GM23338 (cell line): ENCODE measurements around the gene FER. TPM values are rescaled to one million over a fixed set of nuclear protein-coding genes. Genes with fewer than 3 reads are reported as not detected.

Experiments
- ATAC-seq: fragments of 200-7000 bp; cut with Tn5 transposase; 3 replicates; pipeline ENCODE4 v1.9.1; 2020
- DNase-seq: peaks from one replicate; pipeline ENCODE4 v3.0.0-alpha.2; 2015; ENCODE audit warnings: low spot score
- H2AFZ ChIP-seq: fragments of 200-600 bp; sonication (generic); 2 replicates; pipeline ENCODE4 v1.8.0; 2016; ENCODE audit warnings: antibody characterized with exemption, mild to moderate bottlenecking, moderate library complexity
- H3F3A ChIP-seq: fragments of 200-600 bp; sonication (generic); replicated peaks from 2 replicates; pipeline ENCODE4 v1.8.0; 2017; ENCODE audit warnings: antibody characterized with exemption, mixed run types, low read depth
- H3K27ac ChIP-seq: fragments of 200-600 bp; sonication (generic); 2 replicates; pipeline ENCODE4 v1.6.1; 2016; ENCODE audit warnings: low read depth
- H3K27me3 ChIP-seq: fragments of 200-600 bp; sonication (generic); 2 replicates; pipeline ENCODE4 v1.8.0; 2016; ENCODE audit warnings: mild to moderate bottlenecking, mixed run types, moderate library complexity; ENCODE audit not compliant: insufficient read depth
- H3K36me3 ChIP-seq: fragments of 200-600 bp; sonication (generic); 2 replicates; pipeline ENCODE4 v1.8.0; 2016; ENCODE audit warnings: mild to moderate bottlenecking; ENCODE audit not compliant: insufficient read depth
- H3K4me1 ChIP-seq: fragments of 200-600 bp; sonication (generic); 2 replicates; pipeline ENCODE4 v1.8.0; 2016; ENCODE audit warnings: mild to moderate bottlenecking, moderate library complexity; ENCODE audit not compliant: insufficient read depth
- H3K4me2 ChIP-seq: fragments of 200-600 bp; sonication (generic); 2 replicates; pipeline ENCODE4 v1.7.1; 2017; ENCODE audit warnings: mixed run types
- H3K4me3 ChIP-seq: fragments of 200-600 bp; sonication (generic); 2 replicates; pipeline ENCODE4 v1.6.1; 2016; ENCODE audit warnings: mixed run types
- H3K79me2 ChIP-seq: fragments of 200-600 bp; sonication (generic); replicated peaks from 2 replicates; pipeline ENCODE4 v1.8.0; 2017; ENCODE audit warnings: mild to moderate bottlenecking; ENCODE audit not compliant: insufficient read depth
- H3K9me2 ChIP-seq: fragments of 200-600 bp; sonication (generic); 2 replicates; pipeline ENCODE4 v1.8.0; 2017; ENCODE audit not compliant: insufficient read depth
- H4K20me1 ChIP-seq: fragments of 200-600 bp; sonication (generic); replicated peaks from 2 replicates; pipeline ENCODE4 v1.8.0; 2017; ENCODE audit warnings: mild to moderate bottlenecking; ENCODE audit not compliant: insufficient read depth
- H3K27ac Mint-ChIP-seq: 2 replicates; pipeline ENCODE4 v1.8.0; 2020; ENCODE audit warnings: inconsistent platforms, mild to moderate bottlenecking, moderate library complexity, mixed read lengths
- H3K27me3 Mint-ChIP-seq: 3 replicates; pipeline ENCODE4 v1.8.0; 2022; ENCODE audit warnings: low read depth, mild to moderate bottlenecking, moderate library complexity, mixed read lengths, inconsistent platforms; ENCODE audit not compliant: insufficient read depth, poor library complexity
- H3K36me3 Mint-ChIP-seq: 3 replicates; pipeline ENCODE4 v1.8.0; 2021; ENCODE audit warnings: low read depth, mild to moderate bottlenecking, inconsistent platforms, moderate library complexity, mixed read lengths
- H3K4me1 Mint-ChIP-seq: 3 replicates; pipeline ENCODE4 v1.8.0; 2020; ENCODE audit warnings: mild to moderate bottlenecking, inconsistent platforms, mixed read lengths
- H3K4me3 Mint-ChIP-seq: 3 replicates; pipeline ENCODE4 v1.8.0; 2021; ENCODE audit warnings: moderate library complexity, mild to moderate bottlenecking, inconsistent platforms, mixed read lengths
- H3K9me3 Mint-ChIP-seq: 3 replicates; pipeline ENCODE4 v1.8.0; 2020; ENCODE audit warnings: moderate library complexity, mild to moderate bottlenecking, inconsistent platforms, mixed read lengths
- CREB1 ChIP-seq: fragments of 250-450 bp; sonication (Bioruptor Pico); IDR thresholded peaks from 2 replicates; pipeline ENCODE4 v1.5.0; 2020; ENCODE audit warnings: low read depth, mild to moderate bottlenecking, moderate library complexity
- JUNB ChIP-seq: IDR thresholded peaks from one replicate; pipeline ENCODE4 v1.6.1; 2016; ENCODE audit warnings: antibody characterized with exemption; ENCODE audit not compliant: unreplicated experiment
- POLR2AphosphoS5 ChIP-seq: IDR thresholded peaks from 2 replicates; pipeline ENCODE4 v1.6.1; 2016; ENCODE audit warnings: antibody characterized with exemption, low read depth
- STAT1 ChIP-seq: IDR thresholded peaks from one replicate; pipeline ENCODE4 v1.6.1; 2016; ENCODE audit warnings: antibody characterized with exemption; ENCODE audit not compliant: unreplicated experiment
- ZNF114 ChIP-seq: fragments of 250-450 bp; sonication (Bioruptor Pico); IDR thresholded peaks from 2 replicates; pipeline ENCODE4 v1.5.0; 2020; ENCODE audit warnings: mild to moderate bottlenecking, moderate library complexity
- polyA plus RNA-seq: library from polyadenylated mRNA; unstranded; fragments of >200 nt; fragmentation: Nextera tagmentation; extraction: Ambion mirVana; gene quantifications from 2 replicates; pipeline ENCODE4 v1.2.1, GENCODE V29; 2016
- total RNA-seq: library from RNA; depleted of rRNA; stranded (reverse); fragments of >200 nt; shearing (Covaris generic); gene quantifications from 2 replicates; pipeline ENCODE4 v1.2.3, GENCODE V29; 2014
- TF ChIP-seq, protein P1 (sequence below): IDR thresholded peaks from 2 replicates; pipeline ENCODE4 v1.6.1; 2016; ENCODE audit warnings: antibody characterized with exemption
- TF ChIP-seq, protein P2 (sequence below), 2 experiments: fragments of 200-600 bp in 1 of 2; sonication (generic) in 1 of 2; conservative IDR thresholded peaks; 2 replicates each; pipeline versions ENCODE4 v1.5.1 to v1.6.1; 2016 to 2017; ENCODE audit warnings: antibody characterized with exemption in 2 of 2, low read depth in 2 of 2, mild to moderate bottlenecking in 2 of 2, moderate library complexity in 1 of 2

The FER gene
- total and polyA plus RNA-seq, 2 experiments from 2014 or later = 17.4 to 34.8 TPM

DNA sequence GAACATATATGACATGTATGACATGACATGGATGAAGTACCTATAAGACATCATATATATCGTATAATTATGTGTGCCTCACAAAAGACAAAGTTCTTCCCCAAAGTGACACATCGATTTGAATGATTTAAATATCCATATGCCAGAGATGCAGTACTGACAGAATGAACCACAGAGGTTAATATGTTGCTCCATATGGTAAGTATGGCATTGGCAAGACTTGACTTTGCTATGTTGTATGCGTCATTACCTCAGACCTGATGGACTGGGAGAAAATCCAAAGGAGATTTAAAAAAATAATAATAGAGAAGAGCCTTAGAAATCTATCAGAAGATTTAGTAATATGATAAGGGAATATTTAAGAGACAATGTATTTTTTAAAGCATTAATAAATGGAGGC, 398.9 kb downstream of the FER start:
- Mint-ChIP-seq H3K4me3 (no peak overlapping the region), H3K9me3 (no peaks in the 10 kb centered on the region), H3K4me1 (peaks cover 3% of the 10 kb centered on the region), H3K27me3 (no peaks in the 10 kb centered on the region), H3K36me3 (no peaks in the 10 kb centered on the region), H3K27ac (no peak overlapping the region)
- no peak overlapping the region for H2AFZ ChIP-seq
- no peak overlapping the region for H3K4me2 ChIP-seq
- H3F3A ChIP-seq = no peaks in the 10 kb centered on the region
- no peaks in the 10 kb centered on the region for H3K9me2 ChIP-seq
- DNase-seq (no peak), ATAC-seq (no peak)
- no peaks in the 10 kb centered on the region for H4K20me1 ChIP-seq
- H3K36me3 ChIP-seq = no peaks in the 10 kb centered on the region
- H3K27me3 ChIP-seq = no peaks in the 10 kb centered on the region
- H3K27ac ChIP-seq = no peak overlapping the region
- no peaks in the 10 kb centered on the region for H3K79me2 ChIP-seq
- no peaks in the 10 kb centered on the region for H3K4me1 ChIP-seq
- TF ChIP-seq, protein P1, sequence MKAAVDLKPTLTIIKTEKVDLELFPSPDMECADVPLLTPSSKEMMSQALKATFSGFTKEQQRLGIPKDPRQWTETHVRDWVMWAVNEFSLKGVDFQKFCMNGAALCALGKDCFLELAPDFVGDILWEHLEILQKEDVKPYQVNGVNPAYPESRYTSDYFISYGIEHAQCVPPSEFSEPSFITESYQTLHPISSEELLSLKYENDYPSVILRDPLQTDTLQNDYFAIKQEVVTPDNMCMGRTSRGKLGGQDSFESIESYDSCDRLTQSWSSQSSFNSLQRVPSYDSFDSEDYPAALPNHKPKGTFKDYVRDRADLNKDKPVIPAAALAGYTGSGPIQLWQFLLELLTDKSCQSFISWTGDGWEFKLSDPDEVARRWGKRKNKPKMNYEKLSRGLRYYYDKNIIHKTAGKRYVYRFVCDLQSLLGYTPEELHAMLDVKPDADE = no peak
- no peak for TF ChIP-seq CREB1
- no peak for TF ChIP-seq STAT1
- H3K4me3 ChIP-seq = no peak overlapping the region

DNA sequence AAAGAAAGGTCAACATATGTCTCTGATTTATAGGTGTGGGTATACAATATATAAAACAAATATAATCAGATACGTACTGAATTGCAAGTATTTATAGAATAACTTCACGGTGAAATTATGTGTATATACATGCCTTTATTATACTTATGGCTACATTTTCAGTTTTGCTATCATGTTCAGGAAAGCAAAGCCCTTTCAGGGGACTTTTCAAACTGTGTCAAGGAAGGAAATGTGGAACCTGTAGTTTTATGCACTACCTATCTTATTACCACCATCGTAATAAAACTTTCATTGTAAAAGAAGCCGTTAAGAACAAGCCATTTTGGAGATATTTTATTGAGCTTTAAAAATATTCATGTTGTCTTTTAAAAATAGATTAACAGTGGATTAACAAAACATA, 404.9 kb downstream of the FER start:
- H3K4me1 Mint-ChIP-seq = no peaks in the 10 kb centered on the region
- H4K20me1 ChIP-seq = no peaks in the 10 kb centered on the region
- H3K4me2 ChIP-seq = no peak overlapping the region

DNA sequence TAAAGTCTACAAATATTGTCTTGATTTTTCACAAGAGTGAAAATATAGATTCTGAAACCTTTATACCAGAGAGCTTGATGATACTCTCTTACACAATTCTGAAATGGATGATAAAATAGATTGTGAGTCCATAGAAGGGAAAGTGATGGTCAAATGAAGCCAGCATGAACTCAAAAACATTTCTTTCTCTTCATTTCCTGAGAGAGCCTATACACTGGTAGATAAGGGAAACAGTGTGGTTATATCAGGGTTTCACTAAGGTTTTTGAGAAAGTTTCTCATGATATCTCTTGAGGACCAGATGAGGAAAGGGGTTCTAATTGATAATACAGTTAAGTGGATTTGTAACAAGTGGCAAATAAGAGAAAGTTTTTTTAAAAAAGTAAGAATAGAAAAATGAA, 407.9 kb downstream of the FER start:
- H3K27ac ChIP-seq = no peak overlapping the region
- DNase-seq = no peak
- H3K4me1 ChIP-seq = no peaks in the 10 kb centered on the region
- Mint-ChIP-seq H3K27me3 (no peaks in the 10 kb centered on the region), H3K27ac (no peak overlapping the region), H3K9me3 (no peaks in the 10 kb centered on the region), H3K4me3 (no peak overlapping the region), H3K36me3 (no peaks in the 10 kb centered on the region), H3K4me1 (no peaks in the 10 kb centered on the region)
- H3K4me3 ChIP-seq = no peak overlapping the region
- ATAC-seq = no peak
- H3K27me3 ChIP-seq = no peaks in the 10 kb centered on the region
- no peaks in the 10 kb centered on the region for H3F3A ChIP-seq
- H3K79me2 ChIP-seq = no peaks in the 10 kb centered on the region
- no peaks in the 10 kb centered on the region for H3K36me3 ChIP-seq
- H3K4me2 ChIP-seq = no peak overlapping the region
- no peaks in the 10 kb centered on the region for H4K20me1 ChIP-seq
- no peaks in the 10 kb centered on the region for H3K9me2 ChIP-seq
- H2AFZ ChIP-seq = no peak overlapping the region
- TF ChIP-seq ZNF114 (CRISPR knock-in tag) (no peak), POLR2AphosphoS5 (no peak)

More for the DNA sequence above, 404.9 kb downstream of the FER start:
- Histone ChIP-seq H3K4me3 (no peak overlapping the region), H3K27me3 (no peaks in the 10 kb centered on the region), H2AFZ (no peak overlapping the region), H3K27ac (no peak overlapping the region), H3K36me3 (no peaks in the 10 kb centered on the region), H3F3A (no peaks in the 10 kb centered on the region), H3K4me1 (no peaks in the 10 kb centered on the region), H3K79me2 (no peaks in the 10 kb centered on the region), H3K9me2 (no peaks in the 10 kb centered on the region)
- TF ChIP-seq, protein P2, sequence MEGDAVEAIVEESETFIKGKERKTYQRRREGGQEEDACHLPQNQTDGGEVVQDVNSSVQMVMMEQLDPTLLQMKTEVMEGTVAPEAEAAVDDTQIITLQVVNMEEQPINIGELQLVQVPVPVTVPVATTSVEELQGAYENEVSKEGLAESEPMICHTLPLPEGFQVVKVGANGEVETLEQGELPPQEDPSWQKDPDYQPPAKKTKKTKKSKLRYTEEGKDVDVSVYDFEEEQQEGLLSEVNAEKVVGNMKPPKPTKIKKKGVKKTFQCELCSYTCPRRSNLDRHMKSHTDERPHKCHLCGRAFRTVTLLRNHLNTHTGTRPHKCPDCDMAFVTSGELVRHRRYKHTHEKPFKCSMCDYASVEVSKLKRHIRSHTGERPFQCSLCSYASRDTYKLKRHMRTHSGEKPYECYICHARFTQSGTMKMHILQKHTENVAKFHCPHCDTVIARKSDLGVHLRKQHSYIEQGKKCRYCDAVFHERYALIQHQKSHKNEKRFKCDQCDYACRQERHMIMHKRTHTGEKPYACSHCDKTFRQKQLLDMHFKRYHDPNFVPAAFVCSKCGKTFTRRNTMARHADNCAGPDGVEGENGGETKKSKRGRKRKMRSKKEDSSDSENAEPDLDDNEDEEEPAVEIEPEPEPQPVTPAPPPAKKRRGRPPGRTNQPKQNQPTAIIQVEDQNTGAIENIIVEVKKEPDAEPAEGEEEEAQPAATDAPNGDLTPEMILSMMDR (conservative IDR thresholded peaks at IDR 0.05; ENCODE audit: low read depth in 2 of 2) = no peak
- TF ChIP-seq JUNB = no peak
- Mint-ChIP-seq H3K27me3 (no peaks in the 10 kb centered on the region), H3K4me3 (no peak overlapping the region), H3K9me3 (no peaks in the 10 kb centered on the region), H3K36me3 (no peaks in the 10 kb centered on the region), H3K27ac (no peak overlapping the region)
- no peak for DNase-seq
- no peak for ATAC-seq
